Mucosa of rectum (tissue), 2 donors: ENCODE data around the gene MYO1E.

Experiments
- H3K27ac ChIP-seq, 2 donors: one replicate each; pipeline ENCODE4 v1.7.0; 2013; ENCODE audit warnings: inconsistent platforms in 2 of 2, low read depth in 2 of 2, low read length in 2 of 2
- H3K27me3 ChIP-seq, 2 donors: one replicate each; pipeline ENCODE4 v1.7.0; 2013; ENCODE audit warnings: low read length in 2 of 2; ENCODE audit not compliant: control insufficient read depth in 2 of 2, insufficient read depth in 2 of 2
- H3K36me3 ChIP-seq, 2 donors: one replicate each; pipeline ENCODE4 v1.7.0; 2013; ENCODE audit warnings: low read length in 2 of 2; ENCODE audit not compliant: control insufficient read depth in 2 of 2, insufficient read depth in 2 of 2
- H3K4me1 ChIP-seq, 2 donors: one replicate each; pipeline ENCODE4 v1.7.0; 2013; ENCODE audit warnings: low read length in 2 of 2, mild to moderate bottlenecking in 1 of 2; ENCODE audit not compliant: control insufficient read depth in 2 of 2, insufficient read depth in 2 of 2
- H3K4me3 ChIP-seq, 2 donors: one replicate each; pipeline ENCODE4 v1.7.0; 2013; ENCODE audit warnings: low read length in 2 of 2
- H3K9ac ChIP-seq, 2 donors: one replicate each; pipeline ENCODE4 v1.7.0; 2013; ENCODE audit warnings: low read length in 2 of 2, low read depth in 1 of 2, mild to moderate bottlenecking in 1 of 2
- H3K9me3 ChIP-seq, 2 donors: one replicate each; pipeline ENCODE4 v1.7.0; 2013; ENCODE audit warnings: low read length in 2 of 2; ENCODE audit not compliant: control insufficient read depth in 2 of 2
- donor health status: healthy.
- donor health status: Normal muscosa, but diverticular disease.

MYO1E gene

DNA sequence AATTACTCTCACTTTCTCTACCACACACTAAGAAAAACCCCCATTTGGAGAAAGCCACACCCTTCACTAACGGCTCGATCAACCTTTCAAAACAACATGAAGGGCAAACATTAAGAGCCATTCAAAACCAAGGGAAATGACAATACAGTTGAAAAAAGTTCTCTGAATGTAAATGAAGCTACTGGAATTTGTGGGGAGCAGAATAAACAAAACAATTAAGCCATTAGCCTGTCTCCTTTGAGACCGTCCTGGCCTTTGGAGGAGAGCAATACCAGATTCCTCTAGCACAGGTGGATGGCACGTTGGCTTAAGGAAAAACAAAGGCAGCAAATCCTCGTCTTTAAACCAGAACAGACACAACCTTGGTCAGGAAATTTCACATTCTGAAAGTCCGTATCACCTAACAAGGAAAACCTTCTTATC lies 18.7 kb downstream of the MYO1E start:
- Histone ChIP-seq H3K4me1 (no peaks in the 10 kb centered on the region), H3K27ac (no peak overlapping the region), H3K9me3 (no peaks in the 10 kb centered on the region), H3K4me3 (no peak overlapping the region), H3K9ac (no peak overlapping the region), H3K36me3 (no peaks in the 10 kb centered on the region), H3K27me3 (no peaks in the 10 kb centered on the region)

DNA sequence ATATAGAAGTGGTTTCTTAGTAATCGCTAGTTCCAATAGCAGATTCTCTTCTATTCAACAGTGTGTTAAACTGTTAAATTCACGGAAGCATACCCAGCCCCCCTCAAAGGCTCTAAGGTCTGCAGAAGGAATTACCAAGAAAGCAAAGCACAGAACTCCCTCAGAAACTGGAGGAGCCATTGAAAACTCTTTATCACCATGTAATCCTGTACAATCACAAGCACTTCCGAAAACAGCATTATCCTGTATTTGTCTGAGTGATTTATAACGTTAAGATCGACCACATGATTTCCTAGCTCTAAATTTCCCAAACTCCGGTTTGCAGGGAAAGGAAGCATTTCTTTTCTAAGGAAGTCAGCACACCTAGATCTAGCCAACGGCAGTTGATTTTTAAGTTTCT lies 20.0 kb downstream of the MYO1E start:
- Histone ChIP-seq H3K4me1 (no peaks in the 10 kb centered on the region), H3K9ac (no peak overlapping the region), H3K9me3 (no peaks in the 10 kb centered on the region), H3K4me3 (no peak overlapping the region), H3K36me3 (no peaks in the 10 kb centered on the region), H3K27me3 (no peaks in the 10 kb centered on the region), H3K27ac (no peak overlapping the region)

GRCh38 chr15:59352189-59352588 lies 20.5 kb downstream of the MYO1E start:
- no peaks in the 10 kb centered on the region for H3K4me1 ChIP-seq
- H3K9me3 ChIP-seq = no peaks in the 10 kb centered on the region
- no peaks in the 10 kb centered on the region for H3K27me3 ChIP-seq
- H3K4me3 ChIP-seq = no peak overlapping the region
- H3K27ac ChIP-seq = no peak overlapping the region
- no peak overlapping the region for H3K9ac ChIP-seq
- H3K36me3 ChIP-seq = no peaks in the 10 kb centered on the region

- no peaks in the 10 kb centered on the region for H3K9me3 ChIP-seq
- peak overlapping the region in 1 of 2 donors; percentile 50 for H3K27ac ChIP-seq
These were observed 22.3 kb downstream of the MYO1E start for GRCh38 chr15:59350421-59350732.

DNA sequence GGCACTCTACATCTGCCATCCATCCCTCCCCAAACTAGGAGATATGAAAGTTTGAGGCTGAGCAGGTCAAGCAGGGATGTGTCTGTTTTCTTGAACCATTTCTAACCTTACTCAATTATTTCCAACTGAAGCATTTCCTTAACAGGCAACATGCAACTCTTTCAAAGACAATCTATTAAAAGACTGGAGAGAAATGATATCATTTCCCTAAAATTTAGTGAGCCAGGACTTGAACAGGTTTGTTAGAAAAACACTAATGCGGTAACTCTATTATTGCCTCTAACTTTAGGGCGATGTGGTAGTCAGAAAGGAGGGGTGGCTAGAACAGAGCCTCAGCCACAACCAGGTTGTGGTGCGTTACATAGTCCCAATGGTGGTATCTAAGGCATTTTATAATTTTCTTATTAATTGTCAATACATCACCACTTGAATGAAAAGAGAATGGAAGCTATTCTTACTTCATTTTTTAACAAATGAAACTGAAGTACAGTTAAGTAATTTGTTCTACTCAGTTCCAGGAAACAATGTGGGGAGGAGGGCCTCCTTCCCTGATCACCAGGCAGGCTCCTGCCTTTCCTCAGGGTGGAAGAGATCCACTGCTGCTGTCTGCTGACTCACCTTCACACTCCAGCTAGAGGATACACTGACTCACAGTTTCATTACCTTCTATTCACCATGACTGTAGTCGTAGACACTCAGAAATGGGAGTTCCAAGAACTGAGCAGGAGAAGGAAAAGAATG lies 22.8 kb downstream of the MYO1E start:
- Histone ChIP-seq H3K4me3 (no peak overlapping the region), H3K27me3 (no peaks in the 10 kb centered on the region), H3K36me3 (no peaks in the 10 kb centered on the region), H3K9me3 (no peaks in the 10 kb centered on the region), H3K4me1 (no peaks in the 10 kb centered on the region), H3K9ac (no peak overlapping the region), H3K27ac (peak overlapping the region in 1 of 2 donors; percentile 50)

More at GRCh38 chr15:59350421-59350732, 22.3 kb downstream of the MYO1E start:
- H3K27me3 ChIP-seq = no peaks in the 10 kb centered on the region
- no peaks in the 10 kb centered on the region for H3K36me3 ChIP-seq
- no peaks in the 10 kb centered on the region for H3K4me1 ChIP-seq
- H3K4me3 ChIP-seq = no peak overlapping the region
- no peak overlapping the region for H3K9ac ChIP-seq

DNA sequence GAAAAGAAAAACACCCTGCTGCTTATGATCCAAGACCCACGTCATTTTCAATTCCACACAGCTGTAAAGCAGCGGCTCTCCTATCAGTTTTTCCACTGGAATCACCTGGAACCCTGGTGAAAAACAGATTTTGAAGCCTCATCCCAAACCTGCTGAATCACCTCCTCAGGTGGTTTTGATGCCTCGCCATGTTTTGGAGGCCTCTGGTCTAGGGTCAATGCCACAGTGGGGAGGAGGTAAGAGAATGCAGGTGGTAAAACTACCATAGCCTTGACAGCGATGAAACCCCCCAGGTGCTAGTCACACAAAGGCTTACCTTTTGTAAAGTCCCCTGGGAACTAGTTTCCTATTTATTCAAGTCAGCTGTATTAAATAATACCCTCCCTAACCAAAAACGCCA lies 24.8 kb downstream of the MYO1E start:
- Histone ChIP-seq H3K36me3 (no peaks in the 10 kb centered on the region), H3K27ac (no peak overlapping the region), H3K9me3 (no peaks in the 10 kb centered on the region), H3K9ac (no peak overlapping the region), H3K4me3 (no peak overlapping the region), H3K27me3 (no peaks in the 10 kb centered on the region), H3K4me1 (no peaks in the 10 kb centered on the region)

GRCh38 chr15:59346951-59347350 lies 25.7 kb downstream of the MYO1E start:
- Histone ChIP-seq H3K27ac (no peak overlapping the region), H3K4me1 (no peaks in the 10 kb centered on the region), H3K4me3 (no peak overlapping the region), H3K27me3 (no peaks in the 10 kb centered on the region), H3K36me3 (no peaks in the 10 kb centered on the region), H3K9ac (no peak overlapping the region), H3K9me3 (no peaks in the 10 kb centered on the region)

DNA sequence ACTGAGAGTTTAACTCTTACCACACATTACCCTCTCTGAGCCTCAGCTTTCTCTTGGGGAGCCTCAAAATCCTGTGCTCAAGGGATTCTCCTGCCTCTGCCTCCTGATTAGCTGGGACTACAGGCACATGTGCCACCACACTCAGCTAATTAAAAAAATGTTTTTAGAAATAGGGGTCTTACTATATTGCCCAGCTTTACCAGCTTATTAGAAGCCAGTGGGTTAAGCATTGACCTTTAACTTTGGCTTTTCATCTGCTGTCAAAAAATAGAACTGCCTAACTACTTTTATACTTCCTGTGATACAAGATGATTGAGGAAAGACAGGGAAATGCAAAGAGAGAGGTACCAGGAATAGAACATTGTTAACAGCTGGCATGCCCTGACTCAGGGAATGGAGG lies 27.3 kb downstream of the MYO1E start:
- H3K9me3 ChIP-seq = no peaks in the 10 kb centered on the region
- no peaks in the 10 kb centered on the region for H3K36me3 ChIP-seq
- no peak overlapping the region for H3K9ac ChIP-seq
- no peaks in the 10 kb centered on the region for H3K27me3 ChIP-seq
- H3K4me3 ChIP-seq = no peak overlapping the region
- H3K4me1 ChIP-seq = no peaks in the 10 kb centered on the region
- no peak overlapping the region for H3K27ac ChIP-seq

DNA sequence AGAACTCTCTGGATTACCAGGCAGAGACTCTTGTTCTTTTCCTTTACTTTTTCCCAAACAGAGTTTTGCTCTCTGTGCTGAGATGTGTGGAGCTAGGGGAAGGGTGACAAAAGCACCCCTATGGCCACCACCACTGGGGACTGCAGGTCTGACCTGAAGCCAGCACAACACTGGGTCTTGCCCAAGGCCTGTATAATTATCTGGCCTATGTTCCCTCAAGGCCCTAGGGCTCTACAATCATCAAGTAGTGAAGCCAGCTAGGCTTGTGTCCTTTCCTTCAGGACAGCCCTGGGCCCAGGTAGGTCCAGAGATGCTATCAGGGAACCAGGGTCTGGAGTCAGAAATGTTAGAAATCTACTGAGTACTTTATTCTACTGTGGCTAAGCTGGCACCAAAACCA lies 28.4 kb downstream of the MYO1E start:
- Histone ChIP-seq H3K27me3 (no peaks in the 10 kb centered on the region), H3K27ac (no peak overlapping the region), H3K4me1 (no peaks in the 10 kb centered on the region), H3K9me3 (no peaks in the 10 kb centered on the region), H3K9ac (no peak overlapping the region), H3K4me3 (no peak overlapping the region), H3K36me3 (no peaks in the 10 kb centered on the region)

DNA sequence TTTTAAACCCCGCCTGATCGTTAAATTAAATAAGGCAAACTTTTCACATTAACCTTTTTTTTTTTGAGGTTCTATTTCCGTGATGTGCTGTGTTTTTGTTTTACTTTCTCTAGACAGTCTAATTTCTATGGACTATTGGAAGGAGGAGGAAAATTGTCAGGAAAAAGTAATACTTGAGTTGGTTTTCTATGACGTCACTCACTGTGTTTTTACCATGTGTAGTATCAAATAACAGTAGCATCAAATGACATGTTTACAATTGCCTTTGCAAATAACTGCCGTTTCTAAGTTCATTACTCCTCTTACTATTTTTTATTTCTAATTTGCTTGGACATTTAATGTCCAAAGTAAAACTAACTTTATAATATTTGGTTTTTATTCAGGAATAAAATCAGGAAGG lies 32.3 kb downstream of the MYO1E start:
- Histone ChIP-seq H3K27me3 (no peaks in the 10 kb centered on the region), H3K27ac (no peak overlapping the region), H3K9ac (no peak overlapping the region), H3K9me3 (no peaks in the 10 kb centered on the region), H3K4me1 (no peaks in the 10 kb centered on the region), H3K4me3 (no peak overlapping the region), H3K36me3 (no peaks in the 10 kb centered on the region)

DNA sequence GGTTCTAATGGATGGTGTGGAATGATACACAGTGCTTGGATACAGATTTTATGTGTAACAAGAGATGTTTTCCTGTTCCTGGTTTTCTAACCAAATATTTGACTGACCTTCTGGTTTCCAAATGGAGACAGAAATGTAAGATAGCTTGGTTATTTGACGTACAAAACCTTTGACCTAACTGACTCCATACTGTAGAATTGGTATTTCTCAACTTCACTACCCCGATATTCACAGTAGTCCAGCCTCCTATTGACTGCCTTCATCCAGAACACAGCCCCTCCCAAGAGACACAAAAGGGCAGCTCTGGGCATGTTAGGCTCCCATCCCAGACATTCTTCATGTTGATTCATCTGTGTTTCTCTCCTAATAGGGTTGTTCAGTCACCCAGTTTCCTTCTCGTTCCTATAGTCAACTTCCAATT lies 33.4 kb downstream of the MYO1E start:
- Histone ChIP-seq H3K4me1 (no peaks in the 10 kb centered on the region), H3K4me3 (no peak overlapping the region), H3K27me3 (no peaks in the 10 kb centered on the region), H3K27ac (no peak overlapping the region), H3K9me3 (no peaks in the 10 kb centered on the region), H3K36me3 (no peaks in the 10 kb centered on the region), H3K9ac (no peak overlapping the region)
